Measurements from ENCODE around the gene TOPBP1.

Gene TOPBP1

GRCh38 chr3:133655731-133656515 is 5.8 kb downstream of the TOPBP1 start:
- TF ChIP-seq CTCF (IDR thresholded peaks at IDR 0.05; ENCODE audit: insufficient read depth, low read length) (no peak), SPI1 (IDR thresholded peaks at IDR 0.05; ENCODE audit: borderline replicate concordance, low read depth) (no peak), POLR2AphosphoS5 (IDR thresholded peaks at IDR 0.05; ENCODE audit: low read depth) (no peak), REST (IDR thresholded peaks at IDR 0.05; ENCODE audit: insufficient replicate concordance, low read depth) (no peak), GABPA (IDR thresholded peaks at IDR 0.05; ENCODE audit: low read depth) (no peak)
- H3K27me3 ChIP-seq (ENCODE audit: insufficient read depth, poor library complexity, severe bottlenecking) = no peaks in the 10 kb centered on the region
- H3K27ac ChIP-seq (replicated peaks) = no peak overlapping the region
- no peak for DNase-seq (ENCODE audit: low read depth in 1 of 2, low spot score in 1 of 2)
- H3K4me3 ChIP-seq (replicated peaks; ENCODE audit: insufficient read depth, low read length) = no peak overlapping the region

- DNase-seq (ENCODE audit: low read depth in 1 of 2, low spot score in 1 of 2) = no peak
- H3K27ac ChIP-seq (replicated peaks) = no peak overlapping the region
- H3K4me3 ChIP-seq (replicated peaks; ENCODE audit: insufficient read depth, low read length) = no peak overlapping the region
- TF ChIP-seq POLR2AphosphoS5 (IDR thresholded peaks at IDR 0.05; ENCODE audit: low read depth) (no peak), SPI1 (IDR thresholded peaks at IDR 0.05; ENCODE audit: borderline replicate concordance, low read depth) (no peak), GABPA (IDR thresholded peaks at IDR 0.05; ENCODE audit: low read depth) (no peak), REST (IDR thresholded peaks at IDR 0.05; ENCODE audit: insufficient replicate concordance, low read depth) (no peak), CTCF (IDR thresholded peaks at IDR 0.05; ENCODE audit: insufficient read depth, low read length) (no peak)
- no peaks in the 10 kb centered on the region for H3K27me3 ChIP-seq (ENCODE audit: insufficient read depth, poor library complexity, severe bottlenecking)
These were observed 12.2 kb downstream of the TOPBP1 start for GRCh38 chr3:133649486-133650068.

- Histone ChIP-seq H3K27ac (replicated peaks) (no peak overlapping the region), H3K4me3 (replicated peaks; ENCODE audit: insufficient read depth, low read length) (no peak overlapping the region), H3K27me3 (ENCODE audit: insufficient read depth, poor library complexity, severe bottlenecking) (no peaks in the 10 kb centered on the region)
- TF ChIP-seq SPI1 (IDR thresholded peaks at IDR 0.05; ENCODE audit: borderline replicate concordance, low read depth) = no peak
- TF ChIP-seq POLR2AphosphoS5 (IDR thresholded peaks at IDR 0.05; ENCODE audit: low read depth) = no peak
- TF ChIP-seq CTCF (IDR thresholded peaks at IDR 0.05; ENCODE audit: insufficient read depth, low read length) = no peak
- TF ChIP-seq REST (IDR thresholded peaks at IDR 0.05; ENCODE audit: insufficient replicate concordance, low read depth) = no peak
- TF ChIP-seq GABPA (IDR thresholded peaks at IDR 0.05; ENCODE audit: low read depth) = no peak
- DNase-seq (ENCODE audit: low read depth in 1 of 2, low spot score in 1 of 2) = no peak
These were observed 17.0 kb downstream of the TOPBP1 start for GRCh38 chr3:133644768-133645167.
